Keratinocyte (primary cell): ENCODE data around the gene RDX.

Experiments used
- CTCF ChIP-seq, 3 experiments: IDR thresholded peaks in 1 of 3; conservative IDR thresholded peaks in 1 of 3; optimal IDR thresholded peaks in 1 of 3; 2 replicates in 2 of 3; 3 replicates in 1 of 3; pipeline versions ENCODE3 to v1.5.1; 2011; ENCODE audit warnings: low read length in 3 of 3, mild to moderate bottlenecking in 3 of 3, moderate library complexity in 2 of 3, control low read depth in 1 of 3, inconsistent platforms in 1 of 3; ENCODE audit not compliant: insufficient read depth in 2 of 3; ENCODE audit errors: extremely low read depth in 1 of 3
- EZH2 ChIP-seq: IDR thresholded peaks from one replicate; pipeline ENCODE4 v1.6.1; 2012; ENCODE audit warnings: inconsistent platforms, mild to moderate bottlenecking, low read length, moderate library complexity

- TF ChIP-seq CTCF (optimal IDR thresholded peaks at IDR 0.05 in 1 of 3, IDR thresholded peaks at IDR 0.05 in 1 of 3, conservative IDR thresholded peaks at IDR 0.05 in 1 of 3; ENCODE audit: extremely low read depth in 1 of 3, insufficient read depth in 2 of 3, low read length in 3 of 3) (no peak), EZH2 (no peak)
These were observed 98.2 kb downstream of the RDX start for GRCh38 chr11:110198031-110198729.
